Loucy (cell line): Measurements from ENCODE around the gene CFAP100.

Source experiments
- EZH2phosphoT487 ChIP-seq: fragments of 200-600 bp; IDR thresholded peaks from 2 replicates; pipeline ENCODE4 v1.6.1; 2018; ENCODE audit warnings: antibody characterized with exemption, mild to moderate bottlenecking, moderate library complexity, borderline replicate concordance
- TF ChIP-seq, protein P1 (sequence below): fragments of 200-600 bp; sonication (generic); conservative IDR thresholded peaks from 2 replicates; pipeline ENCODE4 v1.5.1; 2014; ENCODE audit warnings: mild to moderate bottlenecking, antibody characterized with exemption, low read length

DNA sequence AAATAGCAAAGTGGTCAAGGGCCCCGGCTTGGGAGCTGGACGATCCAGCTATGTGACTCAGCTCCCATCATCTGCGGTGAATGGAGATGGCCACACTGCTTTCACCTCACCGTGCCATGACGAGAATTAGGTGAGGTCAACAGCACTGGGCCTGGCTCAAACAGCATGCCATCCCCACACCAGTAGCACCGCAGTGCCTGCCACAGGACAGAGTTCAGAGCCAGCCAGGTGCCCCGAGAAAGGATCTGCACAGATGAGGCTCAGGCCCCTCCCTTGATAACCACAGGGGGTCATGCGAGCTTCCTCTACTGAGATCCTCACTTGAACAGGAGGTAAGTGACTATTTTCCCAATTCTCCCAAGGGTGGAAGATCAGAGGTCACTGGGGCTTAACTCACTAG lies 51.6 kb downstream of the CFAP100 start:
- no peak for TF ChIP-seq EZH2phosphoT487
- TF ChIP-seq, protein P1, sequence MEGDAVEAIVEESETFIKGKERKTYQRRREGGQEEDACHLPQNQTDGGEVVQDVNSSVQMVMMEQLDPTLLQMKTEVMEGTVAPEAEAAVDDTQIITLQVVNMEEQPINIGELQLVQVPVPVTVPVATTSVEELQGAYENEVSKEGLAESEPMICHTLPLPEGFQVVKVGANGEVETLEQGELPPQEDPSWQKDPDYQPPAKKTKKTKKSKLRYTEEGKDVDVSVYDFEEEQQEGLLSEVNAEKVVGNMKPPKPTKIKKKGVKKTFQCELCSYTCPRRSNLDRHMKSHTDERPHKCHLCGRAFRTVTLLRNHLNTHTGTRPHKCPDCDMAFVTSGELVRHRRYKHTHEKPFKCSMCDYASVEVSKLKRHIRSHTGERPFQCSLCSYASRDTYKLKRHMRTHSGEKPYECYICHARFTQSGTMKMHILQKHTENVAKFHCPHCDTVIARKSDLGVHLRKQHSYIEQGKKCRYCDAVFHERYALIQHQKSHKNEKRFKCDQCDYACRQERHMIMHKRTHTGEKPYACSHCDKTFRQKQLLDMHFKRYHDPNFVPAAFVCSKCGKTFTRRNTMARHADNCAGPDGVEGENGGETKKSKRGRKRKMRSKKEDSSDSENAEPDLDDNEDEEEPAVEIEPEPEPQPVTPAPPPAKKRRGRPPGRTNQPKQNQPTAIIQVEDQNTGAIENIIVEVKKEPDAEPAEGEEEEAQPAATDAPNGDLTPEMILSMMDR: no peak
